C4-2B (cell line): ENCODE measurements around the gene JAK1.

Source experiments
- ZFX ChIP-seq: fragments of 450-650 bp; IDR thresholded peaks from 2 replicates; pipeline ENCODE4 v1.6.1; 2017
- TF ChIP-seq, protein P1 (sequence below): fragments of 450-650 bp; conservative IDR thresholded peaks from 2 replicates; pipeline ENCODE4 v1.5.1; 2017; ENCODE audit warnings: mild to moderate bottlenecking

GRCh38 chr1:64922336-64922735 is 44.0 kb downstream of the JAK1 start:
- TF ChIP-seq, protein P1, sequence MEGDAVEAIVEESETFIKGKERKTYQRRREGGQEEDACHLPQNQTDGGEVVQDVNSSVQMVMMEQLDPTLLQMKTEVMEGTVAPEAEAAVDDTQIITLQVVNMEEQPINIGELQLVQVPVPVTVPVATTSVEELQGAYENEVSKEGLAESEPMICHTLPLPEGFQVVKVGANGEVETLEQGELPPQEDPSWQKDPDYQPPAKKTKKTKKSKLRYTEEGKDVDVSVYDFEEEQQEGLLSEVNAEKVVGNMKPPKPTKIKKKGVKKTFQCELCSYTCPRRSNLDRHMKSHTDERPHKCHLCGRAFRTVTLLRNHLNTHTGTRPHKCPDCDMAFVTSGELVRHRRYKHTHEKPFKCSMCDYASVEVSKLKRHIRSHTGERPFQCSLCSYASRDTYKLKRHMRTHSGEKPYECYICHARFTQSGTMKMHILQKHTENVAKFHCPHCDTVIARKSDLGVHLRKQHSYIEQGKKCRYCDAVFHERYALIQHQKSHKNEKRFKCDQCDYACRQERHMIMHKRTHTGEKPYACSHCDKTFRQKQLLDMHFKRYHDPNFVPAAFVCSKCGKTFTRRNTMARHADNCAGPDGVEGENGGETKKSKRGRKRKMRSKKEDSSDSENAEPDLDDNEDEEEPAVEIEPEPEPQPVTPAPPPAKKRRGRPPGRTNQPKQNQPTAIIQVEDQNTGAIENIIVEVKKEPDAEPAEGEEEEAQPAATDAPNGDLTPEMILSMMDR, result no peak
- TF ChIP-seq ZFX, result no peak
